Stimulated activated CD8-positive, alpha-beta memory T cell treated with anti-CD3 and anti-CD28 coated beads, Interleukin-4, amount 100 ng/mL, for 48 hours (primary cell): ENCODE results near the gene SPOUT1.
A peak's percentile ranks its signal among the peaks of the same experiment; 100 is the strongest.
"Not testable (repeated sequence)": the region's sequence is repeated elsewhere in the genome, so short reads cannot be mapped to it uniquely, and the experiment has no call there.

ENCODE experiments used
- DNase-seq: peaks from one replicate; pipeline ENCODE4 v3.0.0-alpha.2; 2020

SPOUT1 gene

GRCh38 chr9:128829477-128830251, at the start of gene SPOUT1:
Gene SPOUT1, minus strand, starts transcription at chr9:128829794. Its CDS starts 14 bp downstream, at chr9:128829780.
- peak; percentile 96 for DNase-seq

DNA sequence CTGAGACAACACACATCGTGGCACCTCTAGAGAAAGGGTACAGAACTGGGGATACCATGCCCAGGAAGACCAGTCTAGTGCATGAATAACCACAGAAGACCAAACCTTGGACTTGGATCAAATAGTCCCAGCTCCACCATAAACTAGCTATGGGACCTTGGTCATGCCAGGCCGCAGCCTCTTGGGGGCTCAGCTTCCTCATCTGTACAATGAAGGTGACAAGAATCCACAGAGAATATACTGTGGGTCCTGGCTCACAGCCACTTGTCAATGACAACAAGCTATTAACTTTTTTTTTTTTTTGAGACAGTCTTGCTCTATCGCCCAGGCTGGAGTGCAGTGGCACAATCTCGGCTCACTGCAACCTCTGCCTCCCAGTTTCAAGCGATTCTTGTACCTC, 48.3 kb upstream of the SPOUT1 start:
- no peak for DNase-seq

- DNase-seq, result not testable (repeated sequence)
Observed at GRCh38 chr9:128870941-128871265, 41.3 kb upstream of the SPOUT1 start.

DNA sequence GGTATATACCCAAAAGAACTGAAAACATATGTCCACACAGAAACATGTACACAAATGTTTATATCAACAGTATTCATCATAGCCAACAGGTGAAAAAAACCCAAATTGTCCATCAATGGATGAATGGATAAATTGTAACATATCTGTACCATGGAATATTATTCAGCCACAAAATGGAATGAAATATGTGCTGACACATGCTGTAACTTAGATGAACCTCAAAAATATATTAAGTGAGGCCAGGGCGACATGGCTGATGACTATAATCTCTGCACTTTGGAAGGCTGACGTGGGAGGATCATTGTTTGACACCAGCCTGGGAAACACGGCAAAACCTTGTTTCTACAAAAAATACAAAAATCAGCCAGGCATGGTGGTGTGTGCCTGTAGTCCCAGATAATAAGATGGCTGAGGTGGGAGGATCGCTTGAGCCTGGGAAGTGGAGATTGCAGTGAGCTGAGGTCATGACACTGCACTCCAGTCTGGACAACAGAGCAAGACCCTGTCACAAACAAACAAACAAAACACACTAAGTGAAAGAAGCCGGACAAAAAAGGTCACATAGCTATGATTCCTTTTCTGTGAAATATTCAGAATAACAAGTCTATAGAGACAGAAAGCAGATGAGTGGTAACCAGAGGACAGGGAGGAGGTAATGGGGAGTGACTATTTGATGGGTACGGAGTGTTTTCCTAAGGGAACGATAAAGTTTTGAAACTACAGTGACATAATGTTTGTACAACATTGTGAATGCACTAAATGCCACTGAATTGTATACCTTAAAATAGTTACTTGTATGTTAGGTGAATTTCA, 40.7 kb upstream of the SPOUT1 start:
- no peak for DNase-seq

GRCh38 chr9:128863647-128864046, 34.1 kb upstream of the SPOUT1 start:
- peak; percentile 95 for DNase-seq

GRCh38 chr9:128862401-128862851, 32.8 kb upstream of the SPOUT1 start:
- no peak for DNase-seq

GRCh38 chr9:128861501-128861900, 31.9 kb upstream of the SPOUT1 start:
- no peak for DNase-seq

DNA sequence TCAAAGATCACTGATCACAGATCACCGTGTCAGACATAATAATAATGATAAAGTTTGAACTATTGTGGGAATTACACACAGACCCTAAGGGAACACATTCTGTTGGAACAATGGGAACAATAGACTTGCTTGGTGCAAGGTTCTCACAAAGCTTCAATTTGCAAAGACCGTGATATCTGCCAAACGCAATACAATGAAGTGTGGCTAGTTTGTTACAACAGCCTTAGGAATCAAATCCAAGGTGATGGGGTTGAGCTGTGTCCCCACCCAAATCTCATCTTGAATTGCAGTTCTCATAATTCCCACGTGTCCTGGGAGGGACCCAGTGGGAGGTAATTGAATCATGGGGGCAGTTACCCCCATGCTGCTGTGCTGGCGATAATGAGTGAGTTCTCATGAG, 31.3 kb upstream of the SPOUT1 start:
- no peak for DNase-seq

DNA sequence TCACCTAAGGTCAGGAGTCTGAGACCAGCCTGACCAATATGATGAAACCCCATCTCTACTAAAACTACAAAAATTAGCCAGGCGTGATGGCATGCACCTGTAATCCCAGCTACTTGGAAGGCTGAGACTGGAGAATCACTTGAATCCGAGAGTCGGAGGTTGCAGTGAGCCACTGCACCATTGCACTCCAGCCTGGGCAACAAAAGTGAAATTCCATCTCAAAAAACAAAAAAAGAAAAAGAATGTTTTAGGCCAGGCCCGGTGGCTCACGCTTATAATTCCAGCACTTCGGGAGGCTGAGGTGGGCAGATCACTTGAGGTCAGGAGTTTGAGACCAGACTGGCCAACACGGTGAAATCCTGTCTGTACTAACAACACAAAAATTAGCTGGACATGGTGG, 28.9 kb upstream of the SPOUT1 start:
- DNase-seq, result not testable (repeated sequence)

DNA sequence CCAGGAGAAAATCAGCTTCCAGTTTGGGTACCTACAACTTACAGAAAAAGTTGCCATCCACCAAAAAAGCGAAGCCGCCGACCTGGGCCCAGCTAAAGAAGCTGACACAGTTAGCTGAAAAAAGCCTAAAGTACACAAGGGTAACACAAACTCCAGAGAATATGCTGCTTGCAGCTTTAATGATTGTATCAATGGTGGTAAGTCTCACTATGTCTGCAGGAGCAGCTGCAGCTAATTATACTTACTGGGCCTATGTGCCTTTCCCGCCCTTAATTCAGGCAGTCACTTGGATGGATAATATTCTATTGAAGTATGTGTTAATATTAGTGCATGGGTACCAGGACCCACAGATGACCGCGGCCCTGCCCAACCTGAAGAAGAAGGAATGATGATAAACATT, 24.9 kb upstream of the SPOUT1 start:
- DNase-seq, result not testable (repeated sequence)

GRCh38 chr9:128852646-128853045, 23.1 kb upstream of the SPOUT1 start:
- DNase-seq, result not testable (repeated sequence)

DNA sequence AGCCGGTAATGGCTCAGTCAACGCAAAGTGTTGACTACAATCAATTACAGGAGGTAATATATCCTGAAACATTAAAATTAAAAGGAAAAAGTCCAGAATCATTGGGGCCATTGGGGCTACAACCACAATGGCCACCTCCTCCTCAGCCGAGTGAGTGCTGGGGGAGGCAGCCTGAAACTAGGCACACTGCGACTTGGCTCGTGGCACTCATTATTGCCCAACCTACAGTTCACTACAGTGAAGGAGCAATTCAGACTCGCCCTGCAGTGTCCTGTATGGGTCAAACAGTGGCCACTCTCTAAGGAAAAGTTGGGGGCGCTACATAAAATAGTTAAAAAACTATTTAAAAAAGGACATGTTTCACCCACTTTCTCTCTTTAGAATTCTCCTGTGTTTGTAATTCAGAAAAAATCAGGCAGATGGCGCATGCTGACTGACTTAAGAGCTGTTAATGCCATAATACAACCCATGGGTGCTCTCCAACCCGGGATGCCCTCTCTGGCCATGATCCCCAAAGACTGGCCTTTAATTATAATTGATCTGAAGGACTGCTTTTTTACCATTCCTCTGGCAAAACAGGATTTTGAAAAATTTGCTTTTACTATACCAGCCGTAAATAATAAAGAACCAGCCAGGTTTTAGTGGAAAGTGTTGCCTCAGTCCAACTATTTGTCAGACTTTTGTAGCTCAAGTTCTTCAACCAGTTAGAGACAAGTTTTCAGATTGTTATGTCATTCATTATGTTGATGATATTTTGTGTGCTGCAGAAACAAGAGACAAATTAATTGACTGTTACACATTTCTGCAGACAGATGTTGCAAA, 22.4 kb upstream of the SPOUT1 start:
- not testable (repeated sequence) for DNase-seq

- not testable (repeated sequence) for DNase-seq
Observed at GRCh38 chr9:128851024-128851423, 21.4 kb upstream of the SPOUT1 start.

DNA sequence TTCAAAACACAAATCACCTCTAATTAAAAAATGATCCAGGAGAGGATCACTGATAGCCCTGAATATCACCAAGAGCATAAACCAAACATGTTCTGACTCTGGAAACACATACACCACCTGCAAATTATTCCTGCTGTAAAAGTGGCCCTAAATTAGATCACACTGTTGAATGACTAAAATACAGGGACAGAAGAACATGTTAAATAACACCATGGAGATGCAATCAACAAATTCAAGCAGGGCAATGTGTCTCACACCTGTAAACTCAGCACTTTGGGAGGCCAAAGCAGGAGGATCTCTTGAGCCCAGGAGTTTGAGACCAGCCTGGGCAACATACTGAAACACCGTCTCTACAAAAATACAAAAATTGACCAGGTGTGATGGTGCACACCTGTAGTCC, 18.2 kb upstream of the SPOUT1 start:
- no peak for DNase-seq

DNA sequence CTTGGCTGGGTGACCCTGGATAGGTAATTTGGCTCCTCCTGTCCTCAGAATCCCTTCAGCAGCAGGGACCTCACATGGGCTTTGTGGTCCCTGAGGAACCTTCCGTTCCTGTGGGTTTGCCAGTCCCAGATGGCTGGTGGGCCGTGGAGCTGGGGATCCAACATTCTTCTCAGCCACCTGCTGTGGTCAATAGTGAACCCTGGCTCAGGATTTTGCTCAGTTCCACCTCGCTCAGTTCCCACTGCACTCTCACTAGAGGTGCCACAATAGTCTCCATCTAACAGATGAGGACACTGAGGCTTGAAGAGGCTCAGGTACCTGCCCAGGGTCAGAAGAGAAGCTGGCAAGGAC, 17.1 kb upstream of the SPOUT1 start:
- DNase-seq, result no peak

DNA sequence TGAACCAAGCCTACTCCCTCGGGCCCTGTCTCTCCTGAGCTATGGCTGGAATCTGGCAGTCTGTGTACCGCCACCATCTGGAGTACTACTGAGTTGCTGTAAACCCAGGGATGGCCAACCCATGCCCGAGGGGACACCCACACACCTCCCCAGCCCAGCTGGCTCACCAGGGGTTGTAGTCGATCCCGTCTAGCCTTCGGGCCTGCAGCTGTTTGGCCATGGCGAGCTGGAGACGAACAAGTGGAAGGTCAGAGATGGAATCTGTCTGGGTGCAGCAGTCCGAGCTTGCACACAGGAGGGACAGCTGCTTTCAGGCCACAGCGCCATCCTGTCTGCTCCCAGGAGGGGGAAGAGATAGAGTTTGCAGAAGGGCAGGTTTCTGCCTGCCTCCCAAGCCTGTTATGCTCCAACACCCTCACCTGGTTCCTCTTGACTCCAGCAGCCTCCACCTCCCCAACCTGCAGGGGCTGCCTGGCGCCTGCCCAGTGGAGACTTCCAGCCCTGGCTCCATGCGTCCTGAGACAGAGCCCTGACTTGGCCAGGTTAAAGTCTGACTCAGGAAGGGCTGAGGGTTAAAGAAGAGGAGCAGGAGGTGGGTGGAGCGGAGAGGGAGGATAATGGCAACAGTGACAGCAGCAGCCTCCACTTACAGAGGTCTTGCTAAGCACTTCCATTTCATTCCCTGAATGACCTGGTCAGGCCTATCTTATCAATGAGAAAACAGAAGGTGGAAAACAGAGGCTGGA, 15.8 kb upstream of the SPOUT1 start:
- DNase-seq, result no peak

DNA sequence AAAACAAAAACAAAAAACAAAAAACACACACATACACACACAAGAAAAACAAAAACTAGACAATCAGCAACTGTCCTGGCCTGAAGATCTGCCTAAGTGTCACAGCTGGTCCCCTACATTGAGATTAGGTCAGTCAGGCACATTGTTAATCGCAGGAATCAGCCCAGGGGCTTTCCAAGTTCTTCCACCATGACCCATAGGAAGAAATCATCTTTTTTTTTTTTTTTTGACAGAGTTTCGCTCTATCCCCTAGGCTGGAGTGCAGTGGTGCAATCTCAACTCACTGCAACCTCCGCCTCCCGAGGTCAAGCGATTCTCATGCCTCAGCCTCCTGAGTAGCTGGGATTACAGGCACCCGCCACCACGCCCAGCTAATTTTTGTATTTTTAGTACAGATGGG, 13.6 kb upstream of the SPOUT1 start:
- DNase-seq, result not testable (repeated sequence)

DNA sequence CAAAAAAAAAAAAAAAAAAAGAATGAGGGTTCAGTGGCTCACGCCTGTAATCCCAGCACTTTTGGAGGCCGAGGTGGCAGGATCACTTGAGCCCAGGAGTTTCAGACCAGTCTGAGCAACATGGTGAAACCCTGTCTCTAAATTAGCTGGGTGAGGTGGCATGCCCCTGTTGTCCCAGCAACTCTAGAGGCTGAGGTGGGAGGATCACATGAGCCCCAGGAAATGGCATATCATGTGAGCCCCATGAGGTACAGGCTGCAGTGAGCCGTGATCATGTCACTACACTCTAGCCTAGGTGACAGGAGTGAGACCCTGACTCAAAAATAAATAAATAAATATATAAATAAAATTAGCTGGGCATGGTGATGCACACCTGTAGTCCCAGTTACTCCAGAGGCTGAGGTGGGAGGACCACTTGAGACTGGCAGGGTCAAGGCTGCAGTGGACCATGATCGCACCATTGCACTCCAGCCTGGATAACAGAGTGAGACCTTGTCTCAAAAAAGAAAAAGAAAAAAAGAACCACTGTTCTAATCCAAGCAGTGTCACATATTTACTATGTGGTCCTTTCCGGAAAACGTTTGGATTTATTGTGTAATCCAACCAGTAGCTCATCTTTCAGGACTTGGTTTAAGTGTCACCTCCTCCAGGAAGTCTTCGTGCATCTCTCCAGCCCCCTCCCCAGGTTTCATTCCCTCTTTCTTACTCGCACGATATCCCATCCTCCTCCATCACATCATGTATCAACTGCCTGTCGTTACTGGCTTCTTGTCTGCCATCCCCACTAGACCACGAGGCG, 12.3 kb upstream of the SPOUT1 start:
- no peak for DNase-seq

DNA sequence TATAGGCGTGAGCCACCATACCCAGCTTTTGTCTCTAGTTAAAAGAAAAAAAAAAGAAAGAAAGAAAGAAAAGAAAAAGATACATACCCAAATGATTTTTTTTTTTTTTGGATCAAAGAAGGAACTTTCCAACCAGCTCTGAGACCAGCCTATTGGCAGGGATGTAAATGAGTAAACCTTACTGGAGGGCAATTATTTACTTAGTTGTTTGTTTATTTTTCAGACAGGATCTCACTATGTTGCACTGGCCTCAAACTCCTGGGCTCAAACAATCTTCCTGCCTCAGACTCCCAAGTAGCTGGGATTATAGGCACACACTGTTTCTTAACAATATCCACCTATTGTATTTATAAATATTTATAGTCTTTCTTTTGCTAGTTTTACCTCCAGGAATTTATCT, 10.9 kb upstream of the SPOUT1 start:
- no peak for DNase-seq

DNA sequence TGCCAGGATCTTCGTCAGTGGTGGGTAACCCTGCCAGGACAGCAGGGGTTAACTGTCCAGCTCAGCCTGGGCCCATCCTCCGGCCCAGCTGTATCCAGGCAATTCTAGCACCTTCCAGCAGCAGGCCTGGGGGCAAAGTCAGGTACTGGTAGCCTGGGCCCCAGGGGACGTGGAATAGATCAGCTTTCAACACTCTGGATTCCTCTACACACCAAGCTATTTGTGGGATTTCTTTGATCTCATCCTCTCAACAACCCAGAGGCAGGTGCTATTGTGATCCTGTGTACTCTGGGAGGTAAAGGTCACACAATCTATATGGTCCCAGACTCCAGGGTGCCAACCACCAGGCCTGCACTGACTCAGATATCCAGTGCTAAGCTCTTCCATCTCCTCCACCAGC, 8.7 kb upstream of the SPOUT1 start:
- no peak for DNase-seq

DNA sequence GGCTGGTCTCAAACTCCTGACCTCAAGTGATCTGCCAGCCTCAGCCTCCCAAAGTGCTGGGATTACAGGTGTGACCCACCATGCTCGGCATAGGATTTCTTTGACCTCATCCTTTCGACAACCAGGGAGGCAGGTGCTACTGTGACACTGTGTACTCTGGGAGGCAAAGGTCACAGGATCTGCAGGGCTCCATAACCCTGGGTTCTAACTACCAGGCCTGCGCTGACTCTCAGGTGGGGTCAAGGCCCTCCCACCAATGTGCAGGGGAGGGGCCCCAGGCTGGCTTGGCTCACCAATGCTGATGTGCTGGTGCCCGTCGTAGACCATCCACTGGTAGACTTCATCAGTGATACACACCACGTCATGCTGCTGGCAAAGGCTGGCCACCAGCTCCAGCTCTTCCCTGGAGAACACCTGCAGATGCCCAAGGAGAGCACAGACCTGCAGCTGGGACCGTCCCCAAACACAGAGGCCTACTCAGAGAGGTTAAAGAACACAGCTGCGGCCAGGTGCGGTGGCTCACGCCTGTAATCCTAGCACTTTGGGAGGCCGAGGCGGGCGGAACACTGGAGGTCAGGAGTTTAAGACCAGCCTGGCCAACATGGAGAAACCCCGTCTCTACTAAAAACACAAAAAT, 7.0 kb upstream of the SPOUT1 start:
- no peak for DNase-seq
